ENCODE measurements around the gene ZNF613. TPM values are rescaled to one million over a fixed set of nuclear protein-coding genes. Genes with fewer than 3 reads are reported as not detected.

Gene ZNF613
- total and polyA plus RNA-seq, 2 experiments from 2014 or later: 13.8 to 18.1 TPM

DNA sequence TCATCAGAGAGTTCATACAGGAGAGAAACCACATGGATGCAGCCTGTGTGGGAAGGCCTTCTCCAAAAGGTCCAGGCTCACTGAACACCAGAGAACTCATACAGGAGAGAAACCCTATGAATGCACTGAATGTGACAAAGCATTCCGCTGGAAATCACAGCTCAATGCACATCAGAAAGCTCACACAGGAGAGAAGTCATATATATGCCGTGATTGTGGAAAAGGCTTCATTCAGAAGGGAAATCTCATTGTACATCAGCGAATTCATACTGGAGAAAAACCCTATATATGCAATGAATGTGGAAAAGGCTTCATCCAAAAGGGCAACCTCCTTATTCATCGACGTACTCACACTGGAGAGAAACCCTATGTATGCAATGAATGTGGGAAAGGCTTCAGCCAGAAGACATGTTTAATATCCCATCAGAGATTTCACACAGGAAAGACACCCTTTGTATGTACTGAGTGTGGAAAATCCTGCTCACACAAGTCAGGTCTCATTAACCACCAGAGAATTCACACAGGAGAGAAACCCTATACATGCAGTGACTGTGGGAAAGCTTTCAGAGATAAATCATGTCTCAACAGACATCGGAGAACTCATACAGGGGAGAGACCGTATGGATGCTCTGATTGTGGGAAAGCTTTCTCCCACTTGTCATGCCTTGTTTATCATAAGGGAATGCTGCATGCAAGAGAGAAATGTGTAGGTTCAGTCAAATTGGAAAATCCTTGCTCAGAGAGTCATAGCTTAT lies 17.7 kb downstream of the ZNF613 start (continued):
- TF ChIP-seq, protein P1, sequence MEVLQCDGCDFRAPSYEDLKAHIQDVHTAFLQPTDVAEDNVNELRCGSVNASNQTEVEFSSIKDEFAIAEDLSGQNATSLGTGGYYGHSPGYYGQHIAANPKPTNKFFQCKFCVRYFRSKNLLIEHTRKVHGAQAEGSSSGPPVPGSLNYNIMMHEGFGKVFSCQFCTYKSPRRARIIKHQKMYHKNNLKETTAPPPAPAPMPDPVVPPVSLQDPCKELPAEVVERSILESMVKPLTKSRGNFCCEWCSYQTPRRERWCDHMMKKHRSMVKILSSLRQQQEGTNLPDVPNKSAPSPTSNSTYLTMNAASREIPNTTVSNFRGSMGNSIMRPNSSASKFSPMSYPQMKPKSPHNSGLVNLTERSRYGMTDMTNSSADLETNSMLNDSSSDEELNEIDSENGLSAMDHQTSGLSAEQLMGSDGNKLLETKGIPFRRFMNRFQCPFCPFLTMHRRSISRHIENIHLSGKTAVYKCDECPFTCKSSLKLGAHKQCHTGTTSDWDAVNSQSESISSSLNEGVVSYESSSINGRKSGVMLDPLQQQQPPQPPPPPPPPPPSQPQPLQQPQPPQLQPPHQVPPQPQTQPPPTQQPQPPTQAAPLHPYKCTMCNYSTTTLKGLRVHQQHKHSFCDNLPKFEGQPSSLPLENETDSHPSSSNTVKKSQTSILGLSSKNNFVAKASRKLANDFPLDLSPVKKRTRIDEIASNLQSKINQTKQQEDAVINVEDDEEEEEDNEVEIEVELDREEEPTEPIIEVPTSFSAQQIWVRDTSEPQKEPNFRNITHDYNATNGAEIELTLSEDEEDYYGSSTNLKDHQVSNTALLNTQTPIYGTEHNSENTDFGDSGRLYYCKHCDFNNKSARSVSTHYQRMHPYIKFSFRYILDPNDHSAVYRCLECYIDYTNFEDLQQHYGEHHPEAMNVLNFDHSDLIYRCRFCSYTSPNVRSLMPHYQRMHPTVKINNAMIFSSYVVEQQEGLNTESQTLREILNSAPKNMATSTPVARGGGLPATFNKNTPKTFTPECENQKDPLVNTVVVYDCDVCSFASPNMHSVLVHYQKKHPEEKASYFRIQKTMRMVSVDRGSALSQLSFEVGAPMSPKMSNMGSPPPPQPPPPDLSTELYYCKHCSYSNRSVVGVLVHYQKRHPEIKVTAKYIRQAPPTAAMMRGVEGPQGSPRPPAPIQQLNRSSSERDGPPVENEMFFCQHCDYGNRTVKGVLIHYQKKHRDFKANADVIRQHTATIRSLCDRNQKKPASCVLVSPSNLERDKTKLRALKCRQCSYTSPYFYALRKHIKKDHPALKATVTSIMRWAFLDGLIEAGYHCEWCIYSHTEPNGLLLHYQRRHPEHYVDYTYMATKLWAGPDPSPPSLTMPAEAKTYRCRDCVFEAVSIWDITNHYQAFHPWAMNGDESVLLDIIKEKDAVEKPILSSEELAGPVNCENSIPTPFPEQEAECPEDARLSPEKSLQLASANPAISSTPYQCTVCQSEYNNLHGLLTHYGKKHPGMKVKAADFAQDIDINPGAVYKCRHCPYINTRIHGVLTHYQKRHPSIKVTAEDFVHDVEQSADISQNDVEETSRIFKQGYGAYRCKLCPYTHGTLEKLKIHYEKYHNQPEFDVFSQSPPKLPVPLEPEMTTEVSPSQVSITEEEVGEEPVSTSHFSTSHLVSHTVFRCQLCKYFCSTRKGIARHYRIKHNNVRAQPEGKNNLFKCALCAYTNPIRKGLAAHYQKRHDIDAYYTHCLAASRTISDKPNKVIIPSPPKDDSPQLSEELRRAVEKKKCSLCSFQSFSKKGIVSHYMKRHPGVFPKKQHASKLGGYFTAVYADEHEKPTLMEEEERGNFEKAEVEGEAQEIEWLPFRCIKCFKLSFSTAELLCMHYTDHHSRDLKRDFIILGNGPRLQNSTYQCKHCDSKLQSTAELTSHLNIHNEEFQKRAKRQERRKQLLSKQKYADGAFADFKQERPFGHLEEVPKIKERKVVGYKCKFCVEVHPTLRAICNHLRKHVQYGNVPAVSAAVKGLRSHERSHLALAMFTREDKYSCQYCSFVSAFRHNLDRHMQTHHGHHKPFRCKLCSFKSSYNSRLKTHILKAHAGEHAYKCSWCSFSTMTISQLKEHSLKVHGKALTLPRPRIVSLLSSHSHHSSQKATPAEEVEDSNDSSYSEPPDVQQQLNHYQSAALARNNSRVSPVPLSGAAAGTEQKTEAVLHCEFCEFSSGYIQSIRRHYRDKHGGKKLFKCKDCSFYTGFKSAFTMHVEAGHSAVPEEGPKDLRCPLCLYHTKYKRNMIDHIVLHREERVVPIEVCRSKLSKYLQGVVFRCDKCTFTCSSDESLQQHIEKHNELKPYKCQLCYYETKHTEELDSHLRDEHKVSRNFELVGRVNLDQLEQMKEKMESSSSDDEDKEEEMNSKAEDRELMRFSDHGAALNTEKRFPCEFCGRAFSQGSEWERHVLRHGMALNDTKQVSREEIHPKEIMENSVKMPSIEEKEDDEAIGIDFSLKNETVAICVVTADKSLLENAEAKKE (CRISPR knock-in tag; IDR thresholded peaks at IDR 0.05): no peak
- no peak for TF ChIP-seq ZNF331 (CRISPR knock-in tag; IDR thresholded peaks at IDR 0.05; ENCODE audit: low read depth)
- TF ChIP-seq CREB1 (CRISPR knock-in tag; IDR thresholded peaks at IDR 0.05; ENCODE audit: low read depth): no peak

DNA sequence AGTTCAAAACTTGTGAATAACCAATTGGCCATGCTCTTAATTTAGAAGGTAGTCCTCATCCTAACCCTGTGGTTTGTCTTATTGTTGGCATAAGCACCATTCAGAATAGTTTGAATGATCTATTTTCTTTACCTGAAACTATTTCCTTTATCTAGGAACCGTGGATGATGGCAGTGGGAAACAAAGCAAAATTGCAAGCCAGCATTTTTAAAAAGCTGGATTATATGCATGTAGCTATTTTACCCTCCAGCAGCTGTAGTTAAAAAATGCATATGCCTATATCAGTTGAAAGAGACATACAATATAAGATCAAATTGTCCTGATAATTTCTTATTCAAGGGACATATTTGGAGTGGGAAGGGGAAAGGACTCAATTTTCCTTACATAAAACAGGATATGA lies 19.3 kb downstream of the ZNF613 start:
- H3K4me1 Mint-ChIP-seq: no peaks in the 10 kb centered on the region
- DNase-seq (ENCODE audit: low spot score) (no peak), ATAC-seq (no peak)
- H3K36me3 ChIP-seq (ENCODE audit: insufficient read depth): peaks cover 60% of the 10 kb centered on the region
- no peak overlapping the region for H2AFZ ChIP-seq
- H3K27ac ChIP-seq (ENCODE audit: low read depth): no peak overlapping the region
- no peak overlapping the region for H3K4me2 ChIP-seq
- no peak overlapping the region for H3K27ac Mint-ChIP-seq
- H3K36me3 Mint-ChIP-seq (ENCODE audit: low read depth): peaks cover 97% of the 10 kb centered on the region
- no peaks in the 10 kb centered on the region; the same call in 1 of the 2 replicates for H3K79me2 ChIP-seq (replicated peaks; ENCODE audit: insufficient read depth)
- H3K4me3 Mint-ChIP-seq: no peak overlapping the region
- H4K20me1 ChIP-seq (replicated peaks; ENCODE audit: insufficient read depth): no peaks in the 10 kb centered on the region
- 0 out of 2 replicates have a peak, but pooled peaks cover 4% of the 10 kb centered on the region for H3K9me2 ChIP-seq (ENCODE audit: insufficient read depth)
- H3K27me3 Mint-ChIP-seq (ENCODE audit: insufficient read depth, low read depth, poor library complexity): peaks cover 6% of the 10 kb centered on the region
- H3K4me1 ChIP-seq (ENCODE audit: insufficient read depth): no peaks in the 10 kb centered on the region
- H3K9me3 Mint-ChIP-seq: peaks cover 98% of the 10 kb centered on the region
- H3K27me3 ChIP-seq (ENCODE audit: insufficient read depth): 0 out of 2 replicates have a peak, but pooled peaks cover 4% of the 10 kb centered on the region
- no peak overlapping the region for H3K4me3 ChIP-seq
- 0 out of 2 replicates have a peak, but pooled peaks cover 3% of the 10 kb centered on the region for H3F3A ChIP-seq (replicated peaks; ENCODE audit: low read depth)
- TF ChIP-seq POLR2AphosphoS5 (IDR thresholded peaks at IDR 0.05; ENCODE audit: low read depth): no peak
- TF ChIP-seq ETS1 (IDR thresholded peaks at IDR 0.05): no peak
- TF ChIP-seq CREB1 (CRISPR knock-in tag; IDR thresholded peaks at IDR 0.05; ENCODE audit: low read depth): no peak
- TF ChIP-seq JUNB (IDR thresholded peaks at IDR 0.05; ENCODE audit: unreplicated experiment): no peak
- TF ChIP-seq ZNF114 (CRISPR knock-in tag; IDR thresholded peaks at IDR 0.05): no peak
- no peak for TF ChIP-seq STAT1 (IDR thresholded peaks at IDR 0.05; ENCODE audit: unreplicated experiment)
- TF ChIP-seq, protein P2, sequence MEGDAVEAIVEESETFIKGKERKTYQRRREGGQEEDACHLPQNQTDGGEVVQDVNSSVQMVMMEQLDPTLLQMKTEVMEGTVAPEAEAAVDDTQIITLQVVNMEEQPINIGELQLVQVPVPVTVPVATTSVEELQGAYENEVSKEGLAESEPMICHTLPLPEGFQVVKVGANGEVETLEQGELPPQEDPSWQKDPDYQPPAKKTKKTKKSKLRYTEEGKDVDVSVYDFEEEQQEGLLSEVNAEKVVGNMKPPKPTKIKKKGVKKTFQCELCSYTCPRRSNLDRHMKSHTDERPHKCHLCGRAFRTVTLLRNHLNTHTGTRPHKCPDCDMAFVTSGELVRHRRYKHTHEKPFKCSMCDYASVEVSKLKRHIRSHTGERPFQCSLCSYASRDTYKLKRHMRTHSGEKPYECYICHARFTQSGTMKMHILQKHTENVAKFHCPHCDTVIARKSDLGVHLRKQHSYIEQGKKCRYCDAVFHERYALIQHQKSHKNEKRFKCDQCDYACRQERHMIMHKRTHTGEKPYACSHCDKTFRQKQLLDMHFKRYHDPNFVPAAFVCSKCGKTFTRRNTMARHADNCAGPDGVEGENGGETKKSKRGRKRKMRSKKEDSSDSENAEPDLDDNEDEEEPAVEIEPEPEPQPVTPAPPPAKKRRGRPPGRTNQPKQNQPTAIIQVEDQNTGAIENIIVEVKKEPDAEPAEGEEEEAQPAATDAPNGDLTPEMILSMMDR (conservative IDR thresholded peaks at IDR 0.05; ENCODE audit: low read depth in 2 of 2): no peak
- TF ChIP-seq, protein P3, sequence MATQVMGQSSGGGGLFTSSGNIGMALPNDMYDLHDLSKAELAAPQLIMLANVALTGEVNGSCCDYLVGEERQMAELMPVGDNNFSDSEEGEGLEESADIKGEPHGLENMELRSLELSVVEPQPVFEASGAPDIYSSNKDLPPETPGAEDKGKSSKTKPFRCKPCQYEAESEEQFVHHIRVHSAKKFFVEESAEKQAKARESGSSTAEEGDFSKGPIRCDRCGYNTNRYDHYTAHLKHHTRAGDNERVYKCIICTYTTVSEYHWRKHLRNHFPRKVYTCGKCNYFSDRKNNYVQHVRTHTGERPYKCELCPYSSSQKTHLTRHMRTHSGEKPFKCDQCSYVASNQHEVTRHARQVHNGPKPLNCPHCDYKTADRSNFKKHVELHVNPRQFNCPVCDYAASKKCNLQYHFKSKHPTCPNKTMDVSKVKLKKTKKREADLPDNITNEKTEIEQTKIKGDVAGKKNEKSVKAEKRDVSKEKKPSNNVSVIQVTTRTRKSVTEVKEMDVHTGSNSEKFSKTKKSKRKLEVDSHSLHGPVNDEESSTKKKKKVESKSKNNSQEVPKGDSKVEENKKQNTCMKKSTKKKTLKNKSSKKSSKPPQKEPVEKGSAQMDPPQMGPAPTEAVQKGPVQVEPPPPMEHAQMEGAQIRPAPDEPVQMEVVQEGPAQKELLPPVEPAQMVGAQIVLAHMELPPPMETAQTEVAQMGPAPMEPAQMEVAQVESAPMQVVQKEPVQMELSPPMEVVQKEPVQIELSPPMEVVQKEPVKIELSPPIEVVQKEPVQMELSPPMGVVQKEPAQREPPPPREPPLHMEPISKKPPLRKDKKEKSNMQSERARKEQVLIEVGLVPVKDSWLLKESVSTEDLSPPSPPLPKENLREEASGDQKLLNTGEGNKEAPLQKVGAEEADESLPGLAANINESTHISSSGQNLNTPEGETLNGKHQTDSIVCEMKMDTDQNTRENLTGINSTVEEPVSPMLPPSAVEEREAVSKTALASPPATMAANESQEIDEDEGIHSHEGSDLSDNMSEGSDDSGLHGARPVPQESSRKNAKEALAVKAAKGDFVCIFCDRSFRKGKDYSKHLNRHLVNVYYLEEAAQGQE (IDR thresholded peaks at IDR 0.05; ENCODE audit: unreplicated experiment): no peak
- TF ChIP-seq EZH2phosphoT487 (IDR thresholded peaks at IDR 0.05; ENCODE audit: unreplicated experiment): no peak
- TF ChIP-seq NANOG (IDR thresholded peaks at IDR 0.05; ENCODE audit: borderline replicate concordance): no peak
- TF ChIP-seq ZNF331 (CRISPR knock-in tag; IDR thresholded peaks at IDR 0.05; ENCODE audit: low read depth): no peak
